Testis (tissue), 3 donors: Measurements from ENCODE around the gene PSAPL1. TPM values are rescaled to one million over a fixed set of nuclear protein-coding genes. Genes with fewer than 3 reads are reported as not detected.

ENCODE experiments used
- DNase-seq: peaks from one replicate; pipeline ENCODE4 v3.0.0-alpha.2; 2019
- H3K27ac ChIP-seq, 2 donors: fragments of 200-600 bp; sonication (generic); one replicate each; pipeline ENCODE4 v1.5.1; 2019
- H3K27me3 ChIP-seq: fragments of 200-600 bp; sonication (generic); one replicate; pipeline ENCODE4 v1.5.1; 2019
- H3K36me3 ChIP-seq: fragments of 200-600 bp; sonication (generic); one replicate; pipeline ENCODE4 v1.5.1; 2017; ENCODE audit warnings: low read depth; ENCODE audit errors: missing control alignments
- H3K4me1 ChIP-seq: fragments of 200-600 bp; sonication (generic); one replicate; pipeline ENCODE4 v1.5.1; 2019
- H3K4me3 ChIP-seq, 2 donors: fragments of 200-600 bp; sonication (generic); one replicate each; pipeline ENCODE4 v1.5.1; 2017 to 2019
- H3K9me3 ChIP-seq: fragments of 200-600 bp; sonication (generic); one replicate; pipeline ENCODE4 v1.5.1; 2017
- POLR2A ChIP-seq: fragments of 450-650 bp; IDR thresholded peaks from one replicate; pipeline ENCODE4 v1.6.1; 2017; ENCODE audit warnings: antibody characterized with exemption, mild to moderate bottlenecking, moderate library complexity
- WGBS, 2 donors: methylation state at CpG; one replicate each; pipeline ENCODE4 v1.1.5; 2018; 5-methylcytosine and 5-hydroxymethylcytosine counted together
- intact Hi-C: fragments of 100-400 bp; cut with DNase I; formaldehyde crosslinking; loops from one replicate; pipeline ENCODE4 v1.15.1; 2023; ENCODE audit warnings: low total_unique reads
- polyA plus RNA-seq: library from polyadenylated mRNA; stranded (reverse); fragments of 350-450 nt; fragmentation: Illumina TruSeq; extraction: RNeasy Lipid Tissue Mini Kit (QIAGEN cat#74804); gene quantifications from one replicate; pipeline ENCODE4 v1.2.3, GENCODE V29; 2014; ENCODE audit warnings: low read depth, low replicate concordance; ENCODE audit not compliant: insufficient read depth
- total RNA-seq, 2 donors: library from RNA; depleted of rRNA; stranded (reverse); fragments of >200 nt; gene quantifications; one replicate each; pipeline ENCODE4 v1.2.3, GENCODE V29; 2016
- TF ChIP-seq, protein P1 (sequence below), 3 experiments: fragments of 450-650 bp in 2 of 3; fragments of 200-600 bp in 1 of 3; sonication (generic) in 1 of 3; IDR thresholded peaks; one replicate each; pipeline ENCODE4 v1.5.1; 2016 to 2019; ENCODE audit warnings: antibody characterized with exemption in 3 of 3, mild to moderate bottlenecking in 2 of 3, moderate library complexity in 1 of 3

Gene PSAPL1
- total and polyA plus RNA-seq, 3 donors from 2014 or later, result 11.0 to 19.0 (median 17.5) TPM

GRCh38 chr4:7425124-7425523 lies 9.6 kb downstream of the PSAPL1 start:
- DNase-seq, result no peak
- Histone ChIP-seq H3K36me3 (no peaks in the 10 kb centered on the region), H3K4me1 (peaks cover 6% of the 10 kb centered on the region), H3K9me3 (no peaks in the 10 kb centered on the region), H3K4me3 (no peak overlapping the region), H3K27me3 (no peaks in the 10 kb centered on the region), H3K27ac (no peak overlapping the region)
- intact Hi-C loops, result no loop called here
- 86% methylated on average over 6 to 13 of the region's 13 CpGs for WGBS, 2 donors
- TF ChIP-seq, protein P1, sequence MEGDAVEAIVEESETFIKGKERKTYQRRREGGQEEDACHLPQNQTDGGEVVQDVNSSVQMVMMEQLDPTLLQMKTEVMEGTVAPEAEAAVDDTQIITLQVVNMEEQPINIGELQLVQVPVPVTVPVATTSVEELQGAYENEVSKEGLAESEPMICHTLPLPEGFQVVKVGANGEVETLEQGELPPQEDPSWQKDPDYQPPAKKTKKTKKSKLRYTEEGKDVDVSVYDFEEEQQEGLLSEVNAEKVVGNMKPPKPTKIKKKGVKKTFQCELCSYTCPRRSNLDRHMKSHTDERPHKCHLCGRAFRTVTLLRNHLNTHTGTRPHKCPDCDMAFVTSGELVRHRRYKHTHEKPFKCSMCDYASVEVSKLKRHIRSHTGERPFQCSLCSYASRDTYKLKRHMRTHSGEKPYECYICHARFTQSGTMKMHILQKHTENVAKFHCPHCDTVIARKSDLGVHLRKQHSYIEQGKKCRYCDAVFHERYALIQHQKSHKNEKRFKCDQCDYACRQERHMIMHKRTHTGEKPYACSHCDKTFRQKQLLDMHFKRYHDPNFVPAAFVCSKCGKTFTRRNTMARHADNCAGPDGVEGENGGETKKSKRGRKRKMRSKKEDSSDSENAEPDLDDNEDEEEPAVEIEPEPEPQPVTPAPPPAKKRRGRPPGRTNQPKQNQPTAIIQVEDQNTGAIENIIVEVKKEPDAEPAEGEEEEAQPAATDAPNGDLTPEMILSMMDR (IDR thresholded peaks at IDR 0.05), result no peak
- no peak for TF ChIP-seq POLR2A

DNA sequence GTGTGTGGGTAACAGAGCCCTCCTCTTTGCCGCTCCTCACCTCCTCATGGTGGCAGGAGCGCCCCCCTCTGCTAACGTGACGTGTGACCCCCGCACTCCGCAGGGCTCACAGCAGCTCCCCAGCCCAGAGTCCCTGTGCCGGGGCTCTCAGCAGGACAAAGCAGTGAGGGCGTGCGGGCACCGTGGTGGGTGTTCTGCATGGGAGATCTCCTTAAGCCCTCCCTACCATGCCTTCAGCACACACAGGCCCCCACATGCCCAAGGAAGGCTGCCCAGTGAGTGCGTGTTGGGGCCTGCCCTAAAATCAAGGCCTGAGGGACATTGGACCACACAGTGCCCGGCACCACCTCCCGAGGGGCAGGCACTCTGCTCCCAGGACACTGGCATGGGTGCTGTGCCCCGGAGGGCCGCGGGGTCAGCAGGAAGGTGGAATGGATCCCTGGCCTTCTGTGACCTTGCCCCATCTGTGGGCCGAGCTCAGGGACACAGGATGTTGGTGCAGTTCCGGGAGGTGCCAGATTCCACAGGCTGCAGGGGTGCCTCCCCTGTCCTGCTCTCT lies 10.1 kb downstream of the PSAPL1 start:
- H3K27ac ChIP-seq, result no peak overlapping the region
- no peaks in the 10 kb centered on the region for H3K36me3 ChIP-seq
- peaks cover 3% of the 10 kb centered on the region for H3K4me1 ChIP-seq
- H3K9me3 ChIP-seq, result no peaks in the 10 kb centered on the region
- intact Hi-C loops, result no loop called here
- no peaks in the 10 kb centered on the region for H3K27me3 ChIP-seq
- TF ChIP-seq POLR2A, result no peak
- TF ChIP-seq, protein P1 (IDR thresholded peaks at IDR 0.05), result no peak
- 83% methylated on average over 17 of the region's 18 CpGs; no CpG with 5 or more reads in 1 of the 2 donors for WGBS, 2 donors
- no peak for DNase-seq
- no peak overlapping the region for H3K4me3 ChIP-seq

- Histone ChIP-seq H3K4me3 (no peak overlapping the region), H3K36me3 (no peaks in the 10 kb centered on the region), H3K27me3 (no peaks in the 10 kb centered on the region), H3K27ac (no peak overlapping the region), H3K9me3 (no peaks in the 10 kb centered on the region), H3K4me1 (peaks cover 3% of the 10 kb centered on the region)
- WGBS, 2 donors, result 80 to 81% methylated on average over 4 to 15 of the region's 17 CpGs
- TF ChIP-seq, protein P1 (IDR thresholded peaks at IDR 0.05), result no peak
- TF ChIP-seq POLR2A, result no peak
- intact Hi-C loops, result no loop called here
- DNase-seq, result no peak
Measured at GRCh38 chr4:7423801-7424552, 10.8 kb downstream of the PSAPL1 start.

DNA sequence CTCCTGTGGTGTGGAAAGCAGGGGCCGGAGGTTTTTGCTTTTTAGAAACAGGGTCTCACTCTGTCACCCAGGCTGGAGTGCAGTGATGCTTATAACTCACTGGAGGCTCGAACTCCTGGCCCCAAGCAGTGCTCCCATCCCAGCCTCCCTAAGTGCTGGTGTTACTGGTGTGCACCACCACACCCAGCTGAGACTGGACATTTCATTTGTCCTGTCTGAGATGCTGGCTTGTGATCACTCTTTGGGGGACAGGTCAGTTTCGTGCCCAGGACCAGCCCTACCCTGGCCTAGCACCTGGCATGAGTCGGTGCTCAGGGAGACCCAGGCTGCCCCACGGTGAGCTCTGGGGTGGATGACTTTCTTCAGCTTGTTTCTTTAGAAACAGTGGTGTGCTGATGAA lies 11.3 kb downstream of the PSAPL1 start:
- Histone ChIP-seq H3K4me1 (peaks cover 3% of the 10 kb centered on the region), H3K27ac (no peak overlapping the region), H3K4me3 (no peak overlapping the region), H3K9me3 (no peaks in the 10 kb centered on the region), H3K36me3 (no peaks in the 10 kb centered on the region), H3K27me3 (no peaks in the 10 kb centered on the region)
- whole genome bisulfite sequencing, 2 donors, result 87 to 88% methylated on average over 5 of the region's 5 CpGs
- DNase-seq, result no peak
- TF ChIP-seq, protein P1 (IDR thresholded peaks at IDR 0.05), result no peak
- TF ChIP-seq POLR2A, result no peak
- intact Hi-C loops, result no loop called here

GRCh38 chr4:7422898-7423180 lies 11.9 kb downstream of the PSAPL1 start:
- WGBS, 2 donors, result 85 to 89% methylated on average over 9 of the region's 9 CpGs
- no peak for DNase-seq
- no peak overlapping the region for H3K4me3 ChIP-seq
- no peaks in the 10 kb centered on the region for H3K27me3 ChIP-seq
- intact Hi-C loops, result no loop called here
- no peak for TF ChIP-seq POLR2A
- TF ChIP-seq, protein P1 (IDR thresholded peaks at IDR 0.05), result no peak
- H3K27ac ChIP-seq, result no peak overlapping the region
- no peaks in the 10 kb centered on the region for H3K9me3 ChIP-seq
- no peaks in the 10 kb centered on the region for H3K36me3 ChIP-seq
- peaks cover 3% of the 10 kb centered on the region for H3K4me1 ChIP-seq
